Activated CD8-positive, alpha-beta memory T cell treated with anti-CD3 and anti-CD28 coated beads for 1 hour (primary cell): ENCODE data around the gene GPR25.
"Not testable (repeated sequence)": the region's sequence is repeated elsewhere in the genome, so short reads cannot be mapped to it uniquely, and the experiment has no call there.

Source experiments
- DNase-seq, 2 donors: peaks; one replicate each; pipeline ENCODE4 v3.0.0-alpha.2; 2020; ENCODE audit warnings: low read depth in 1 of 2; ENCODE audit errors: extremely low read depth in 1 of 2

GPR25 gene

DNA sequence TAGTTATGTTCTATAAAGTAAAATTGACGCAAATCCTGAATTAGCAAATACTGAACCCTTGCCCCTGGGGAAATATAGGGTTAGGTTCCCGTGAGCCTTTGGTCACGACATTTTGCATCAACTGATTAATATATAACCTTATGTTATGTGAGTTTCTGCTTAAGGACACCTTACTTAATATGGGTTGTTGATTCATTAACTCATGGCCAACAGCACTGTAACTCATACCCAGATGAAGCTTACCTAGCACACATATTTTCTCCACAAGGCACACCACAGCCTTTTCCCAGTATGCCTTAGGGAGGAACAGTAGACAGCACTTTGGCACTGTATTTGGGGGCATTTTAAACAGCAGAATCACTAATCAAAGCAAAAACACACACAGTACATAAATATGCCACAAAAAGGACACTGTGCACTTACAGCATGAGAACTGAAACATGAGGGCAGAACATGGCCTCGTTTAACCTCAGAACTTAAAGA lies 37.0 kb downstream of the GPR25 start:
- no peak for DNase-seq

DNA sequence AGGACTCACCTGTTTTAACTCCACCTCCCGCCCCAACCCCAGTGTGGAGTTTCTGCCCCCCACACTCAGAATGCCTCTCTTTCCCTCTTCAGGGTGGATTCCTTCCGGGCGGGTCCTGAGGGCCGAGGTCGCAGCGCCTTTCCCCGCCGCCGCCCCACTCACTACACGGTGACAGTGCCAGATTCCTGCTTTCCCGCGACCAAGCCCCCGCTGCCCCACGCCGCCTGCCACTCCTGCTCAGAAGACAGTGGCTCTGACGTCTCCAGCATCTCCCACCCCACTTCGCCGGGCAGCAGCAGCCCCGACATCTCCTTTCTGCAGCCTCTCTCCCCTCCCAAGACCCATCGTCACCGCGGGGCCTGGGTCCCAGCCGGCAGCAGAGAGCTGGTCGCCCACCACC lies 38.6 kb downstream of the GPR25 start:
- no peak for DNase-seq

DNA sequence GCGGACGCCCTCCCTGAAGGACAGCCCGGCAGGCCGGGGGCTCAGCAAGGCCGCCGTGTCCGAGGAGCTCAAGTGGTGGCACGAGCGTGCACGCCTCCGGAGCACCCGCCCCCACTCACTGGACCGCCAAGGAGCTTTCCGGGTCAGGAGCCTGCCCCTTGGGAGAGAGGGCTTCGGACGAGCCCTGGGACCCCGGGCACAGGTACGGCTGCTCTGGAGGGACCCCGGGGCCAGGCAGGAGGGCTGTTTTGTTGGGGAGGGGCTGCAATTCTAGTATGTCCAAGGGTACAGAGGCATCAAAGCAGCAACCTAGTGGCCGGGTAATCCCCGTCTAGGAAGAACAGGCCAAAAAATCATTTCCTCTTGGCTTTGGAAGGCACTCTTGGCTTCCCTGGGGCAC lies 39.2 kb downstream of the GPR25 start:
- DNase-seq = not testable (repeated sequence)

DNA sequence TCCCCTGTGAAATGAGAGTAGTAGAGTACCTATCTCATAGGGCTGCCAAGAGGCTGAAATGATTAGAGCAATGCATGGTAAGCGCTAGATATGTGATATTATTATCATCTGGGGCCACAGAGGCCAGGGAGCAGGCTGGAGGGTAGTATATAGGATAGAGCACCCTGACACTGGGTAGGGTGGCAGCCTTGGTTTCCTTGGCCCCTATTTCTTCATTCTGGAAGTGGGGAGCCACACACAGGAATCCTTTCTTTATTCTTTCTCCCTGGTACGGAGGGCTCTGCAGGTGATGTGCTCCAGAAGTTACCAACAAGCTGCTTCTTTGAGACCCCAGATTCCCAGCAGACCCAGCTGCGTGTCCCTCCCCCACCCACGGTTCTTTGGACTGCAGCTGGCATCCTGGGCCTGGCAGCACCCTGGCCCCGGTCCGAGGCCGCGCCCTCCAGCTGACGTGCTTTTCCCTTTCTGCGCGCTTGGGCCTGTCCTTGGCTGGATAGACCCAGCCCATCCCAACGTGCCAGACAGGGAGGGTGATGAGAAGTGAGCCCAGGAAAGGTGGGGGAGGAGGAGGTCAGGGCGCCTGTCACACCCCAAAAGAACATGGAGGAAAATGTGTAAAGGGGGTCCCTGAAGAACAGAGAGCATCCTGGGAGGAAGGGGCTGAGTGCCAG lies 40.1 kb downstream of the GPR25 start:
- DNase-seq = no peak

DNA sequence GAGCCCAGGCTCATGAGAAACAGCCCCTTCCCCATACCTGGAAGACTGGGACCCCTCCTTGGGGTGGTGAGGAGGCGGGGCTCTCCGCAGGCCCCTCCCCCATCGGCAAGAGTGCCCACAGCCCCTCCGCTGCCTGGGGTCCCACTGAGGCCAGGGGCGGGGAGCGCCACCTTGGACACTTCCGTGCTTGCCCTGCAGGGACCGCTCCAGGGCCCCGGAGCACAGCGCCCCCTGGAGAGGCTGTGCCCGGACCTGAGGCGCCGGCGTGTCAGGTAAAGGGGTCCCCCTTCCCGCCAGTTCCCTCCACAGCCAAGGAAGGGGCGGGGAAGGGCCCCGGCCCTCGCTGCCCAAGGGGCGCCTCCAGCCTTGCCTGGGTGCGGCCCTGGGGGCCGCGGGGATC lies 43.4 kb downstream of the GPR25 start:
- no peak for DNase-seq

DNA sequence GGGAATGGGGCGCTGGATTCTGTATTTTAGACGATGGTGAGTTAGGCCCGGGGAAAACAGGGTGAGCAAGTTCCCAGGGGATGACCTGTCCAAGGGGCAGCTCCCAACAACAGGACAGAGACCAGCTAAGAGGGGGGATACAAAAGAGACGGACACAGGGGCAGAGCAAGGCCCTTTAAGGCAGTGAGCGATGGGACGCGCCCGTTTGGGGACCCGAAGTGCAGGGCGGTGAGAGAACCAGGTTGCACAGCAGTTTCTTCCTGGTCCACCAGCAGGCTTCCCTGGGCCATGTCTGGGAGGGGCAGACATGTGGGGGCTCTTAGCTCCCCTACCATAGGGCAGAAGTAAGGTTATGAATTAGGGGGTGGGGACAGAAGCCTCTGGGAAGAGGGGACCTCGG lies 43.9 kb downstream of the GPR25 start:
- no peak for DNase-seq

DNA sequence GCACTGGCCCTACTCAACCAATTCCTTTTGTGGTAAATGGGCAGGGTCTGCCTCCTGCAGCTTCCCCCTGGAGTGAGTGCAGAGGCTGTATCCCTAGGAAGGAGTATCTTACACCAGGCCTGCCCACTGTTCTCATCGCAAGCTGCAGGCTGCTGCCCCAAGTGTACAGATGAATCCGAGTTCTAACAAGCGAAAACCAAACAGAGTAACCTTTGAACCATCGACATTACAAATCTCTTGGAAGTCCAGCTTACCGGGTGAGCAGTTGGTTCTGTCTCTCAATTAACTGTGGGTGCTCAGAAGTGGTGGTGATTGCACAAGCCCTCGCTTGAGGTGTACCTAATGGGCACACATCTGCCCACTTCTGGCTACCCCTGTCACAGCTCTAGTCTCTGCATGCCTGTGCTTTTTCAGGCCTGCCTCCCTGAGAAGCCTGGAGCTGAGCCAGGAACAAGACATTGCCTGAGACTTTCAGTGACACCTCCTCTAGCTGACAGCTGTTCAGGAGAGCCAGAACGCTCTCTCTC lies 44.6 kb downstream of the GPR25 start:
- DNase-seq = no peak

DNA sequence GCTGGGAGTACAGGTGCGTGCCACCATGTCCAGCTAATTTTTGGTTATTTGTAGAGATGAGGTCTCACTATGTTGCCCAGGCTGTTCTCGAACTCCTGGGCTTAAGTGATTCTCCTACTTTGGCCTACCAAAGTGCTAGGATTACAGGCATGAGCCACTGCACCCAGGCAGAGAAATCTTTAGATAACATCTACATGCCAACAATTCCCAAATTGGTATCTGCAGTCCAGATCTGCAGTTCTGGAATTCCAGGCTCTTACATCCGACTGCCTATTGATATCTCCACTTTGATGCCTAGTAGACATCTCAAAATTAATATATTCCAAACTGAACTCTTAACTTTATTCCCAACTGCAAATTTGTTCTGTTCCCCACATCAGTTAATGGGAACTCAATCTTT lies 45.2 kb downstream of the GPR25 start:
- no peak for DNase-seq

DNA sequence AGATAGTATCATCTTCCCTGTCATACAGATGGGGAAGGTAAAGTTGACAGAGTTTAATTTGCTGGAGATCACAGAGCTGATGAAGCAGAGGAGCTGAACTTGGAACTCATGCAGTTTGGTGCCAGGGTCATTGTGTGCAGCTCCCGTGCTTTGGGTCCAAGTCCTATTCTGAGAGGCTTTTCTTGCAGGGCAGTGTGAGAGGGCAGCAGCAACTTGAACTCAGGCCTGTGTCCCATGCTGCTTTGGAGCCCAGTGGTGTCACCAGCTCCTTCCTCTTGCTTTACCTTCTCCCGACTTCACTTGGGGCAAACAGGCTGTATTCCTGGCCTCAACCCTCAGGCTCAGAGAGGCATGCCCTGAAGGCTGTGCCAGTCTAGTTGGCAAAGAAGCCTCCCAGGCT lies 46.6 kb downstream of the GPR25 start:
- DNase-seq = no peak

DNA sequence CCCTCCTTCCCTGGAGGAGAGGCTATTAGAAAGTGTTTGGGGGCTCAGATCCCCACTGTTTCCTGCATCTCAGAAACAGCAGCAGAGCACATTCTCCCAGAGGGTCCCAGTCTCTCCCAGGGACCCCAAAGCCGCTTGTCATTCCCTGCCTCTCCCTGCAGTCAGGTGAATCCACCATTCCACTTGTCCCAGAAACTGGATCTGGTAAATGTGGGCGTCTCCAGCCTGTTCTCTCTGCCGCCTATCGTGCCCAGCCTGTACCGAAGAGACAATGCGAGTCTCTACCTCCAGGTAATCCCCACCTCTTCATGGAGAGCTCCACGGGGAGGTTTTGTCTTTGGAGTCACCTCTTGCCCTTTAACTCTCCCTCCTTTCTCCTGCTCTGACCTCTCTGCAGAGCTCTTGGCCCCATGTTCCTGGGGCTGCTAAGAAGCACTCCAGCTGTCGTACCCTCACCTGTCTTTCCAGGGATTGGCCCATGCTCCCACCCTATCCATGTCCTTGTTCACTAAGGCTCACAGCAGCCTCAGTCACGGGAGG lies 48.9 kb downstream of the GPR25 start:
- no peak for DNase-seq

DNA sequence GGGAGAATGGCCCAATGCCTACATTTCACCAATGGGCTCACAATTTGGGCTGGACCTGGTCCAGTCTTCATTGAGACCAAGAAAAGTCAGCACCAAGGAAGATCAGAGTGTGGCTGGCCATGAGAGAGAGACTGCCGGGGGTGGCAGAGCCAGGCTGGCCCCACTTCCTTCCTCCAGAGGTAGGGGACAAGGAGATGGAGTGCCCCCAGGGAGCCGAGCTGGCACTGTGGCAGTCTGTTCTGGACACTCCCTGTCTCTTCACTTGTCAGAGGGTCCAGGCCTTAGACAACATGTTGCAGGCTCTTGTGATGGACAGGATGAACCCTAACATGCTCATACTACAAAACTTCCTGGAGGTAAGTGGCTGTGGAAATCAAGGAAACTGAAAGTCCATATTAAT lies 49.6 kb downstream of the GPR25 start:
- DNase-seq = no peak

DNA sequence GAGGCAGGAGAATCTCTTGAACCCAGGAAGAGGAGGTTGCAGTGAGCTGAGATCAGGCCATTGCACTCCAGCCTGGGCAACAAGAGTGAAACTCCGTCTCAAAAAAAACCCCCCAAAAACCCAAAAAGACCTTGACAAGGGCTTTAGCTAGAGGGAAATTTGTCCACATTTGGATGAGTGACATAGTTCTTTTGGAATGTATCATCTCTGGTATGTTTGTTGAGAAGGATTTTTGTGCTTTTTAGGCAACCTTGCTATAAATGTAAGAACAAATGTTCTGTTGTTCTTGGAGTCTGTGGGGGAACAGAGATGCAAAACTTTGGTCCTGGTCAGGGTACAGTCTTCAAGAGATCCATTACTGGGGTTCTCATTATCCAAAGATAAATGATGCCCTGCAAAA lies 50.8 kb downstream of the GPR25 start:
- no peak for DNase-seq
